Ishikawa (cell line): ENCODE results near the gene KCNN2.

Experiments used
- CEBPB ChIP-seq: IDR thresholded peaks from 2 replicates; pipeline ENCODE4 v1.6.1; 2012
- CREB1 ChIP-seq: IDR thresholded peaks from 2 replicates; pipeline ENCODE4 v1.6.1; 2012; ENCODE audit warnings: low read depth
- EP300 ChIP-seq: IDR thresholded peaks from 2 replicates; pipeline ENCODE4 v1.6.1; 2012; ENCODE audit warnings: borderline replicate concordance
- FOXM1 ChIP-seq: IDR thresholded peaks from 2 replicates; pipeline ENCODE4 v1.6.1; 2012; ENCODE audit warnings: low read depth, borderline replicate concordance
- NFIC ChIP-seq: IDR thresholded peaks from 2 replicates; pipeline ENCODE4 v1.6.1; 2012
- RAD21 ChIP-seq: IDR thresholded peaks from 2 replicates; pipeline ENCODE4 v1.6.1; 2012; ENCODE audit warnings: low read depth
- REST ChIP-seq: IDR thresholded peaks from 2 replicates; pipeline ENCODE4 v1.6.1; 2012; ENCODE audit warnings: low read depth, mild to moderate bottlenecking
- TAF1 ChIP-seq: IDR thresholded peaks from 2 replicates; pipeline ENCODE4 v1.6.1; 2012; ENCODE audit warnings: low read depth, mild to moderate bottlenecking
- TCF12 ChIP-seq: IDR thresholded peaks from 2 replicates; pipeline ENCODE4 v1.6.1; 2012; ENCODE audit warnings: low read depth
- USF1 ChIP-seq: IDR thresholded peaks from 2 replicates; pipeline ENCODE4 v1.6.1; 2012
- YY1 ChIP-seq: IDR thresholded peaks from 2 replicates; pipeline ENCODE4 v1.6.1; 2012; ENCODE audit warnings: low read depth
- ZBTB7A ChIP-seq: IDR thresholded peaks from 2 replicates; pipeline ENCODE4 v1.6.1; 2012; ENCODE audit warnings: low read depth

GRCh38 chr5:114430532-114430931 is 68.7 kb downstream of the KCNN2 start:
- TF ChIP-seq CREB1 (no peak), CEBPB (no peak), USF1 (no peak), RAD21 (no peak), ZBTB7A (no peak), TAF1 (no peak), EP300 (no peak), YY1 (no peak), NFIC (no peak), FOXM1 (no peak), REST (no peak), TCF12 (no peak)
